K562 (cell line): ENCODE data around the gene SLC49A3. TPM values are rescaled to one million over a fixed set of nuclear protein-coding genes. Genes with fewer than 3 reads are reported as not detected.

Experiments
- FOXK2 ChIP-seq, 2 experiments: fragments of 450-650 bp; IDR thresholded peaks in 1 of 2; conservative IDR thresholded peaks in 1 of 2; 2 replicates each; pipeline ENCODE4 v1.6.1; 2016; ENCODE audit warnings: low read depth in 2 of 2, mild to moderate bottlenecking in 1 of 2
- SMAD3 ChIP-seq: fragments of 450-650 bp; formaldehyde crosslinking; conservative IDR thresholded peaks from 2 replicates; pipeline ENCODE4 v1.4.0; 2020; ENCODE audit warnings: mild to moderate bottlenecking
- SNAPC5 ChIP-seq: fragments of 250-450 bp; sonication (Bioruptor Pico); IDR thresholded peaks from 2 replicates; pipeline ENCODE4 v1.8.0; 2021; ENCODE audit warnings: moderate library complexity, mild to moderate bottlenecking, inconsistent platforms
- polyA plus RNA-seq, 8 experiments: library from polyadenylated mRNA; depleted of rRNA in 4 of 8; stranded (reverse) in 5 of 8; unstranded in 3 of 8; fragments of >200 nt; fragmentation: Nextera tagmentation in 2 of 8; fragmentation: Illumina TruSeq in 1 of 8; extraction: Ambion mirVana in 2 of 8; extraction: Trizol in 1 of 8; gene quantifications; 2 replicates each; pipeline versions ENCODE4 v1.2.1 to v1.2.3, GENCODE V29; 2011 to 2014; ENCODE audit warnings: inconsistent platforms in 1 of 8, missing spikeins in 1 of 8
- total RNA-seq, 7 experiments: library from RNA; depleted of rRNA in 6 of 7; stranded (reverse); fragments of >200 nt in 6 of 7; fragmentation: Illumina TruSeq in 2 of 7; extraction: Trizol in 2 of 7; gene quantifications; 2 replicates each; pipeline versions ENCODE4 v1.2.1 to v1.2.3, GENCODE V29; 2011 to 2021; ENCODE audit warnings: low replicate concordance in 1 of 7

Gene SLC49A3
- total and polyA plus RNA-seq, 9 of the 15 experiments (the other 6 are each of a cell fraction or from before 2014, with no cell fraction given): 0.24 to 0.41 TPM; not detected in 7

GRCh38 chr4:632196-632790, 56.7 kb downstream of the SLC49A3 start (continued):
- TF ChIP-seq SNAPC5 (CRISPR knock-in tag): no peak
- TF ChIP-seq SMAD3: no peak
- TF ChIP-seq FOXK2 (conservative IDR thresholded peaks at IDR 0.05 in 1 of 2, IDR thresholded peaks at IDR 0.05 in 1 of 2; ENCODE audit: low read depth in 2 of 2): no peak

Other genes with a start within 250 kb of the SLC49A3 start
Only the 7 nearest of the 10 such genes appear.
- gene PIGG, start 189.9 kb downstream of the SLC49A3 start, total RNA-seq (2014; rRNA removed): 24.7 and 31.1 TPM in 2 replicates
- 18.1 and 18.3 TPM in 2 replicates for gene PIGG, start 189.9 kb downstream of the SLC49A3 start, total RNA-seq (2014; rRNA removed; fragmentation: Illumina TruSeq; extraction: Trizol)
- 18.0 and 19.7 TPM in 2 replicates for gene PIGG, start 189.9 kb downstream of the SLC49A3 start, total RNA-seq (2015; rRNA removed; fragmentation: Illumina TruSeq; extraction: Trizol)
- 31.3 and 37.1 TPM in 2 replicates for gene PIGG, start 189.9 kb downstream of the SLC49A3 start, total RNA-seq (2021)
- 47.3 and 48.3 TPM in 2 replicates for gene PIGG, start 189.9 kb downstream of the SLC49A3 start, polyA plus RNA-seq (2011; rRNA removed)
- gene PIGG, start 189.9 kb downstream of the SLC49A3 start, polyA plus RNA-seq (2014; fragmentation: Illumina TruSeq; extraction: Trizol): 18.5 and 21.5 TPM in 2 replicates
- gene PIGG, start 189.9 kb downstream of the SLC49A3 start, polyA plus RNA-seq (2014; fragmentation: Nextera tagmentation; extraction: Ambion mirVana): 10 to 100 TPM in 1 of 2 experiments, 1 to 10 TPM in 1; 6.4 to 10.8 TPM
- gene PIGG, start 189.9 kb downstream of the SLC49A3 start, polyA plus RNA-seq (2014; rRNA removed): 23.4 and 28.9 TPM in 2 replicates
- not detected in 2 replicates for gene TMEM271, start 112.9 kb downstream of the SLC49A3 start, total RNA-seq (2014; rRNA removed)
- not detected in 2 replicates for gene TMEM271, start 112.9 kb downstream of the SLC49A3 start, total RNA-seq (2014; rRNA removed; fragmentation: Illumina TruSeq; extraction: Trizol)
- gene TMEM271, start 112.9 kb downstream of the SLC49A3 start, total RNA-seq (2015; rRNA removed; fragmentation: Illumina TruSeq; extraction: Trizol): not detected in 2 replicates
- gene TMEM271, start 112.9 kb downstream of the SLC49A3 start, total RNA-seq (2021): not detected in 2 replicates
- gene TMEM271, start 112.9 kb downstream of the SLC49A3 start, polyA plus RNA-seq (2011; rRNA removed): not detected in 2 replicates
- gene TMEM271, start 112.9 kb downstream of the SLC49A3 start, polyA plus RNA-seq (2014; fragmentation: Illumina TruSeq; extraction: Trizol): not detected in 2 replicates
- gene TMEM271, start 112.9 kb downstream of the SLC49A3 start, polyA plus RNA-seq (2014; fragmentation: Nextera tagmentation; extraction: Ambion mirVana): not detected
- gene TMEM271, start 112.9 kb downstream of the SLC49A3 start, polyA plus RNA-seq (2014; rRNA removed): not detected in 2 replicates
- not detected in 2 replicates for gene PDE6B, start 63.6 kb downstream of the SLC49A3 start, total RNA-seq (2014; rRNA removed)
- not detected in 2 replicates for gene PDE6B, start 63.6 kb downstream of the SLC49A3 start, total RNA-seq (2014; rRNA removed; fragmentation: Illumina TruSeq; extraction: Trizol)
- gene PDE6B, start 63.6 kb downstream of the SLC49A3 start, total RNA-seq (2015; rRNA removed; fragmentation: Illumina TruSeq; extraction: Trizol): not detected in 2 replicates
- not detected in 2 replicates for gene PDE6B, start 63.6 kb downstream of the SLC49A3 start, total RNA-seq (2021)
- gene PDE6B, start 63.6 kb downstream of the SLC49A3 start, polyA plus RNA-seq (2011; rRNA removed): not detected in 2 replicates
- not detected in 2 replicates for gene PDE6B, start 63.6 kb downstream of the SLC49A3 start, polyA plus RNA-seq (2014; fragmentation: Illumina TruSeq; extraction: Trizol)
- gene PDE6B, start 63.6 kb downstream of the SLC49A3 start, polyA plus RNA-seq (2014; fragmentation: Nextera tagmentation; extraction: Ambion mirVana): under 1 TPM in 1 of 2 experiments, not detected in 1; 0.04 TPM
- not detected in 2 replicates for gene PDE6B, start 63.6 kb downstream of the SLC49A3 start, polyA plus RNA-seq (2014; rRNA removed)
- 746 and 978 TPM in 2 replicates for gene ATP5ME, start 14.9 kb downstream of the SLC49A3 start, total RNA-seq (2014; rRNA removed)
- gene ATP5ME, start 14.9 kb downstream of the SLC49A3 start, total RNA-seq (2014; rRNA removed; fragmentation: Illumina TruSeq; extraction: Trizol): 839 and 887 TPM in 2 replicates
- 914 and 930 TPM in 2 replicates for gene ATP5ME, start 14.9 kb downstream of the SLC49A3 start, total RNA-seq (2015; rRNA removed; fragmentation: Illumina TruSeq; extraction: Trizol)
- gene ATP5ME, start 14.9 kb downstream of the SLC49A3 start, total RNA-seq (2021): 509 and 535 TPM in 2 replicates
- gene ATP5ME, start 14.9 kb downstream of the SLC49A3 start, polyA plus RNA-seq (2011; rRNA removed): 573 and 595 TPM in 2 replicates
- 632 and 822 TPM in 2 replicates for gene ATP5ME, start 14.9 kb downstream of the SLC49A3 start, polyA plus RNA-seq (2014; fragmentation: Illumina TruSeq; extraction: Trizol)
- 1,000 to 10,000 TPM; 2,400 to 2,480 TPM for gene ATP5ME, start 14.9 kb downstream of the SLC49A3 start, polyA plus RNA-seq (2014; fragmentation: Nextera tagmentation; extraction: Ambion mirVana)
- 987 and 1,053 TPM in 2 replicates for gene ATP5ME, start 14.9 kb downstream of the SLC49A3 start, polyA plus RNA-seq (2014; rRNA removed)
- gene MYL5, start 14.6 kb downstream of the SLC49A3 start, total RNA-seq (2014; rRNA removed): 4.9 and 6.2 TPM in 2 replicates
- 2.6 and 3.1 TPM in 2 replicates for gene MYL5, start 14.6 kb downstream of the SLC49A3 start, total RNA-seq (2014; rRNA removed; fragmentation: Illumina TruSeq; extraction: Trizol)
- gene MYL5, start 14.6 kb downstream of the SLC49A3 start, total RNA-seq (2015; rRNA removed; fragmentation: Illumina TruSeq; extraction: Trizol): 5.1 and 5.9 TPM in 2 replicates
- 9.1 and 10.0 TPM in 2 replicates for gene MYL5, start 14.6 kb downstream of the SLC49A3 start, total RNA-seq (2021)
- gene MYL5, start 14.6 kb downstream of the SLC49A3 start, polyA plus RNA-seq (2011; rRNA removed): 3.8 and 4.1 TPM in 2 replicates
- 3.4 and 5.5 TPM in 2 replicates for gene MYL5, start 14.6 kb downstream of the SLC49A3 start, polyA plus RNA-seq (2014; fragmentation: Illumina TruSeq; extraction: Trizol)
- 1 to 10 TPM; 1.4 TPM for gene MYL5, start 14.6 kb downstream of the SLC49A3 start, polyA plus RNA-seq (2014; fragmentation: Nextera tagmentation; extraction: Ambion mirVana)
- 6.0 and 6.9 TPM in 2 replicates for gene MYL5, start 14.6 kb downstream of the SLC49A3 start, polyA plus RNA-seq (2014; rRNA removed)
- 31.3 and 39.9 TPM in 2 replicates for gene PCGF3, start 16.7 kb upstream of the SLC49A3 start, total RNA-seq (2014; rRNA removed)
- gene PCGF3, start 16.7 kb upstream of the SLC49A3 start, total RNA-seq (2014; rRNA removed; fragmentation: Illumina TruSeq; extraction: Trizol): 13.3 and 14.7 TPM in 2 replicates
- 19.1 and 20.3 TPM in 2 replicates for gene PCGF3, start 16.7 kb upstream of the SLC49A3 start, total RNA-seq (2015; rRNA removed; fragmentation: Illumina TruSeq; extraction: Trizol)
- 39.6 and 46.1 TPM in 2 replicates for gene PCGF3, start 16.7 kb upstream of the SLC49A3 start, total RNA-seq (2021)
- 37.2 and 42.2 TPM in 2 replicates for gene PCGF3, start 16.7 kb upstream of the SLC49A3 start, polyA plus RNA-seq (2011; rRNA removed)
- 18.9 and 20.4 TPM in 2 replicates for gene PCGF3, start 16.7 kb upstream of the SLC49A3 start, polyA plus RNA-seq (2014; fragmentation: Illumina TruSeq; extraction: Trizol)
- 1 to 10 TPM; 2.6 to 4.3 TPM for gene PCGF3, start 16.7 kb upstream of the SLC49A3 start, polyA plus RNA-seq (2014; fragmentation: Nextera tagmentation; extraction: Ambion mirVana)
- 40.1 and 40.2 TPM in 2 replicates for gene PCGF3, start 16.7 kb upstream of the SLC49A3 start, polyA plus RNA-seq (2014; rRNA removed)
- gene CPLX1, start 137.0 kb upstream of the SLC49A3 start, total RNA-seq (2014; rRNA removed): 0.61 and 1.00 TPM in 2 replicates
- gene CPLX1, start 137.0 kb upstream of the SLC49A3 start, total RNA-seq (2014; rRNA removed; fragmentation: Illumina TruSeq; extraction: Trizol): not detected in 2 replicates
- 0.07 and 0.23 TPM in 2 replicates for gene CPLX1, start 137.0 kb upstream of the SLC49A3 start, total RNA-seq (2015; rRNA removed; fragmentation: Illumina TruSeq; extraction: Trizol)
- 2.1 and 3.3 TPM in 2 replicates for gene CPLX1, start 137.0 kb upstream of the SLC49A3 start, total RNA-seq (2021)
- gene CPLX1, start 137.0 kb upstream of the SLC49A3 start, polyA plus RNA-seq (2011; rRNA removed): 0.17 and 0.23 TPM in 2 replicates
- gene CPLX1, start 137.0 kb upstream of the SLC49A3 start, polyA plus RNA-seq (2014; fragmentation: Illumina TruSeq; extraction: Trizol): 0.12 and 0.21 TPM in 2 replicates
- gene CPLX1, start 137.0 kb upstream of the SLC49A3 start, polyA plus RNA-seq (2014; fragmentation: Nextera tagmentation; extraction: Ambion mirVana): under 1 TPM in 1 of 2 experiments, not detected in 1; 0.03 TPM
- gene CPLX1, start 137.0 kb upstream of the SLC49A3 start, polyA plus RNA-seq (2014; rRNA removed): 0.55 and 1.3 TPM in 2 replicates